HepG2 (cell line): ENCODE data around the gene RAB15. TPM values are rescaled to one million over a fixed set of nuclear protein-coding genes. Genes with fewer than 3 reads are reported as not detected.

ENCODE experiments used
- ATAC-seq: fragments of 200-7000 bp; cut with Tn5 transposase; 3 replicates; pipeline ENCODE4 v1.9.1; 2020; ENCODE audit warnings: mild to moderate bottlenecking, moderate library complexity
- BruUV-seq: library from RNA; stranded (reverse); fragments of 400-500 nt; replicated peaks from 2 replicates; lab custom pipeline; 2021; lab: Mats Ljungman, UMichigan
- CTCF ChIA-PET: fragments of 300-600 bp; formaldehyde crosslinking; extraction: SDS; loops from one replicate; lab custom pipeline; 2021; ENCODE audit warnings: low total read pairs, inconsistent platforms, low intra/inter-chr PET ratio; lab: Yijun Ruan, JAX
- POLR2A ChIA-PET: fragments of 350-600 bp; sonication (Branson Sonifier 250); formaldehyde crosslinking; loops from one replicate; lab custom pipeline; 2020; ENCODE audit warnings: antibody characterized with exemption, inconsistent platforms; lab: Yijun Ruan, JAX
- DNase-seq: peaks from one replicate; pipeline ENCODE4 v3.0.0-alpha.2; 2015; ENCODE audit warnings: low spot score
- FAIRE-seq: peaks from 3 replicates; lab custom pipeline; 2011; peaks lifted over from hg19 to GRCh38; lab: Jason Lieb, UNC
- H2AFZ ChIP-seq: one replicate; pipeline ENCODE4 v1.6.1; 2011; ENCODE audit warnings: low read length, inconsistent platforms
- H3K27ac ChIP-seq: fragments of 300-600 bp; 3 replicates; pipeline ENCODE4 v1.8.0; 2011; ENCODE audit warnings: mixed run types, mild to moderate bottlenecking, mixed read lengths, low read length, inconsistent platforms; ENCODE audit not compliant: insufficient read depth; ENCODE audit errors: extremely low read length
- H3K27me3 ChIP-seq, 2 experiments: fragments of 200-600 bp in 1 of 2; 2 replicates in 1 of 2; 3 replicates in 1 of 2; pipeline versions ENCODE4 v1.6.0 to v1.8.0; 2011; ENCODE audit warnings: low read length in 2 of 2, mild to moderate bottlenecking in 2 of 2, moderate library complexity in 2 of 2, inconsistent platforms in 1 of 2; ENCODE audit not compliant: insufficient read depth in 2 of 2, control insufficient read depth in 1 of 2
- H3K36me3 ChIP-seq, 2 experiments: fragments of 200-600 bp in 1 of 2; replicated peaks in 1 of 2; 2 replicates in 1 of 2; 3 replicates in 1 of 2; pipeline versions ENCODE4 v1.5.1 to v1.8.0; 2011; ENCODE audit warnings: low read length in 2 of 2, inconsistent platforms in 1 of 2; ENCODE audit not compliant: insufficient read depth in 2 of 2, control insufficient read depth in 1 of 2
- H3K4me1 ChIP-seq: 2 replicates; pipeline ENCODE4 v1.5.1; 2012; ENCODE audit warnings: low read length, inconsistent platforms; ENCODE audit not compliant: insufficient read depth
- H3K4me2 ChIP-seq: 2 replicates; pipeline ENCODE4 v1.6.0; 2011; ENCODE audit warnings: low read depth, low read length, inconsistent platforms
- H3K4me3 ChIP-seq, 3 experiments: fragments of 200-600 bp in 1 of 3; sonication (generic), shearing (Covaris generic) in 1 of 3; replicated peaks in 1 of 3; 2 replicates each; pipeline ENCODE4 v1.5.1; 2011 to 2016; ENCODE audit warnings: low read length in 3 of 3, inconsistent platforms in 2 of 3, low read depth in 2 of 3, mild to moderate bottlenecking in 2 of 3, control low read depth in 1 of 3, mixed read lengths in 1 of 3; ENCODE audit not compliant: insufficient read depth in 1 of 3
- H3K79me2 ChIP-seq: one replicate; pipeline ENCODE4 v1.6.1; 2011; ENCODE audit warnings: low read length, inconsistent platforms; ENCODE audit not compliant: insufficient read depth
- H3K9ac ChIP-seq: 2 replicates; pipeline ENCODE4 v1.6.0; 2011; ENCODE audit warnings: mild to moderate bottlenecking, low read depth, low read length, inconsistent platforms; ENCODE audit not compliant: insufficient read depth
- H3K9me3 ChIP-seq: 2 replicates; pipeline ENCODE4 v1.5.1; 2012; ENCODE audit warnings: mild to moderate bottlenecking, low read length
- H4K20me1 ChIP-seq: 2 replicates; pipeline ENCODE4 v1.6.0; 2011; ENCODE audit warnings: inconsistent platforms, mild to moderate bottlenecking, low read length, moderate library complexity; ENCODE audit not compliant: insufficient read depth
- CCAR2 ChIP-seq: fragments of 200-400 bp; formaldehyde crosslinking; optimal IDR thresholded peaks from 2 replicates; pipeline ENCODE3; 2018; ENCODE audit warnings: low read depth, mild to moderate bottlenecking, low read length, moderate library complexity
- GATA4 ChIP-seq: sonication (generic); IDR thresholded peaks from 2 replicates; pipeline ENCODE4 v1.6.1; 2016; ENCODE audit warnings: antibody characterized with exemption, low read depth, borderline replicate concordance
- MAF1 ChIP-seq: sonication (generic); formaldehyde crosslinking; IDR thresholded peaks from 2 replicates; pipeline ENCODE4 v1.5.0; 2020; ENCODE audit warnings: missing genetic modification reagents, borderline replicate concordance
- PRPF4 ChIP-seq: fragments of 200-400 bp; formaldehyde crosslinking; IDR thresholded peaks from 2 replicates; pipeline ENCODE4 v1.6.1; 2016; ENCODE audit warnings: low read length, low read depth; ENCODE audit not compliant: poor library complexity, severe bottlenecking
- RELA ChIP-seq: sonication (generic); formaldehyde crosslinking; IDR thresholded peaks from 2 replicates; pipeline ENCODE4 v1.4.0; 2020; ENCODE audit warnings: missing genetic modification reagents
- SNAI1 ChIP-seq: sonication (generic); formaldehyde crosslinking; IDR thresholded peaks from 2 replicates; pipeline ENCODE4 v1.5.0; 2020; ENCODE audit warnings: mild to moderate bottlenecking, missing genetic modification reagents, borderline replicate concordance
- SNAPC5 ChIP-seq: sonication (generic); formaldehyde crosslinking; IDR thresholded peaks from 2 replicates; pipeline ENCODE4 v1.8.1; 2023; ENCODE audit warnings: mild to moderate bottlenecking, missing genetic modification reagents, borderline replicate concordance
- ZBTB37 ChIP-seq: sonication (generic); formaldehyde crosslinking; IDR thresholded peaks from 2 replicates; pipeline ENCODE4 v1.4.0; 2020; ENCODE audit warnings: mild to moderate bottlenecking, missing genetic modification reagents
- ZFP91 ChIP-seq: sonication (generic); formaldehyde crosslinking; IDR thresholded peaks from 2 replicates; pipeline ENCODE4 v1.9.0; 2022; ENCODE audit warnings: missing genetic modification reagents, mild to moderate bottlenecking, borderline replicate concordance
- ZFX ChIP-seq: sonication (generic); formaldehyde crosslinking; IDR thresholded peaks from 2 replicates; pipeline ENCODE4 v1.4.0; 2020; ENCODE audit warnings: mild to moderate bottlenecking, low read depth, missing genetic modification reagents, moderate library complexity
- ZFYVE20 ChIP-seq: sonication (generic); formaldehyde crosslinking; IDR thresholded peaks from 2 replicates; pipeline ENCODE4 v1.8.0; 2023; ENCODE audit warnings: low read depth, mild to moderate bottlenecking, moderate library complexity, missing genetic modification reagents, borderline replicate concordance
- ZNF446 ChIP-seq: sonication (generic); formaldehyde crosslinking; IDR thresholded peaks from 2 replicates; pipeline ENCODE4 v1.5.0; 2020; ENCODE audit warnings: mild to moderate bottlenecking, missing genetic modification reagents
- ZNF557 ChIP-seq: sonication (generic); formaldehyde crosslinking; IDR thresholded peaks from 2 replicates; pipeline ENCODE4 v1.4.0; 2020; ENCODE audit warnings: missing genetic modification reagents
- ZNF780A ChIP-seq: sonication (generic); formaldehyde crosslinking; IDR thresholded peaks from 2 replicates; pipeline ENCODE4 v1.8.0; 2022; ENCODE audit warnings: mild to moderate bottlenecking, missing genetic modification reagents, moderate library complexity
- ZZZ3 ChIP-seq: sonication (generic); formaldehyde crosslinking; IDR thresholded peaks from 2 replicates; pipeline ENCODE4 v1.4.0; 2020; ENCODE audit warnings: missing genetic modification reagents, mild to moderate bottlenecking, borderline replicate concordance
- WGBS: methylation state at CpG from one replicate; pipeline ENCODE4 v1.1.6; 2017; ENCODE audit warnings: low lambda C conversion rate; 5-methylcytosine and 5-hydroxymethylcytosine counted together
- in situ Hi-C: cut with HindIII; loops from 2 replicates; pipeline ENCODE4 v1.10.0; 2017; ENCODE audit warnings: low pct_unique_long_range_greater_than_20kb; ENCODE audit not compliant: extremely low pct_ligation_motif_present
- intact Hi-C: fragments of 100-400 bp; cut with micrococcal nuclease; formaldehyde crosslinking; loops from one replicate; pipeline ENCODE4 v1.10.0; 2022; ENCODE audit not compliant: unreplicated experiment
- polyA plus RNA-seq, 8 experiments: library from polyadenylated mRNA; depleted of rRNA in 3 of 8; stranded (reverse) in 7 of 8; unstranded in 1 of 8; fragments of >200 nt; fragmentation: Illumina TruSeq in 4 of 8; extraction: Trizol in 4 of 8; gene quantifications; 2 replicates each; pipeline versions ENCODE4 v1.2.1 to v1.2.3, GENCODE V29; 2011 to 2016; ENCODE audit warnings: low read depth in 4 of 8, missing spikeins in 1 of 8, mixed read lengths in 1 of 8; ENCODE audit not compliant: insufficient read depth in 1 of 8
- total RNA-seq, 5 experiments: library from RNA; depleted of rRNA; stranded (reverse); fragments of >200 nt; fragmentation: Illumina TruSeq; extraction: Trizol; gene quantifications; 2 replicates each; pipeline ENCODE4 v1.2.3, GENCODE V29; 2016; ENCODE audit warnings: low read depth in 1 of 5

Gene RAB15
- total and polyA plus RNA-seq, 2 of the 13 experiments (the other 11 are each of a cell fraction or from before 2014, with no cell fraction given) = 7.4 to 18.5 TPM

- FAIRE-seq = no peak
- peaks cover 99% of the 10 kb centered on the region for H3K4me1 ChIP-seq
- intact Hi-C loops = no loop called here
- ATAC-seq = no peak
- H2AFZ ChIP-seq = no peak overlapping the region
- H3K27me3 ChIP-seq = no peaks in the 10 kb centered on the region; a peak in 1 of 5 replicates
- no peak overlapping the region for H3K27ac ChIP-seq
- DNase-seq = no peak
- H3K36me3 ChIP-seq = peaks cover 0 to 2% of the 10 kb centered on the region in 2 experiments; a peak in 2 of 5 replicates
- ChIA-PET CTCF (no interaction called here), POLR2A (interaction anchor here (0.8 to 6.0 kb wide), 3 partner anchors 29 to 43 kb away, joined by 3 to 54 read pairs (median 5); partner anchors contain the start of gene FNTB)
- TF ChIP-seq PRPF4 = no peak
- TF ChIP-seq ZZZ3 (CRISPR knock-in tag) = no peak
- no peak for TF ChIP-seq ZBTB37
- no peak for TF ChIP-seq MAF1 (CRISPR knock-in tag)
- no peak for TF ChIP-seq CCAR2
- H4K20me1 ChIP-seq = no peaks in the 10 kb centered on the region
- WGBS = 100% methylated on average over 2 of the region's 2 CpGs
- H3K4me2 ChIP-seq = no peak overlapping the region
- no peaks in the 10 kb centered on the region for H3K9me3 ChIP-seq
- peaks cover 28% of the 10 kb centered on the region for H3K79me2 ChIP-seq
- no TSS peak for BruUV-seq
- H3K9ac ChIP-seq = no peak overlapping the region
- H3K4me3 ChIP-seq = no peak overlapping the region
- in situ Hi-C loops = no loop called here
Measured at GRCh38 chr14:64944041-64944440, 28.1 kb downstream of the RAB15 start.

GRCh38 chr14:64943556-64943955, 28.6 kb downstream of the RAB15 start:
- H3K27me3 ChIP-seq = no peaks in the 10 kb centered on the region; a peak in 1 of 5 replicates
- no peak overlapping the region for H3K9ac ChIP-seq
- H3K4me3 ChIP-seq = no peak overlapping the region
- FAIRE-seq (no peak), ATAC-seq (no peak), DNase-seq (no peak)
- peaks cover 99% of the 10 kb centered on the region for H3K4me1 ChIP-seq
- WGBS = 97% methylated on average over 6 of the region's 6 CpGs
- no TSS peak for BruUV-seq
- H3K79me2 ChIP-seq = peaks cover 28% of the 10 kb centered on the region
- H3K36me3 ChIP-seq = peaks cover 0 to 2% of the 10 kb centered on the region in 2 experiments; a peak in 2 of 5 replicates
- H3K9me3 ChIP-seq = no peaks in the 10 kb centered on the region
- peak overlapping the region; percentile 92 for H3K27ac ChIP-seq
- in situ Hi-C loops (no loop called here), intact Hi-C loops (no loop called here)
- CTCF ChIA-PET = no interaction called here
- H2AFZ ChIP-seq = no peak overlapping the region
- POLR2A ChIA-PET = interaction anchor here (1.1 to 6.0 kb wide), 3 partner anchors 26 to 43 kb away, joined by 3 to 54 read pairs (median 5); partner anchors contain the start of gene FNTB
- 0 out of 2 replicates have a peak overlapping the region, but pooled peaks have one; percentile 97 for H3K4me2 ChIP-seq
- no peaks in the 10 kb centered on the region for H4K20me1 ChIP-seq
- TF ChIP-seq ZFP91 (CRISPR knock-in tag) (no peak), ZNF780A (CRISPR knock-in tag) (no peak), SNAI1 (CRISPR knock-in tag) (no peak), SNAPC5 (CRISPR knock-in tag) (no peak), GATA4 (no peak), ZNF557 (CRISPR knock-in tag) (no peak), ZFX (CRISPR knock-in tag) (no peak), ZNF446 (no peak), ZFYVE20 (CRISPR knock-in tag) (no peak), RELA (CRISPR knock-in tag) (no peak)
